HG03280 (cell line): ENCODE results near the gene PKHD1.

Experiments
- ATAC-seq: cut with Tn5 transposase; IDR thresholded peaks from one replicate; pipeline ENCODE4 v1.9.1; 2021; ENCODE audit warnings: mild to moderate bottlenecking, moderate library complexity; ENCODE audit not compliant: unreplicated experiment

The PKHD1 gene

DNA sequence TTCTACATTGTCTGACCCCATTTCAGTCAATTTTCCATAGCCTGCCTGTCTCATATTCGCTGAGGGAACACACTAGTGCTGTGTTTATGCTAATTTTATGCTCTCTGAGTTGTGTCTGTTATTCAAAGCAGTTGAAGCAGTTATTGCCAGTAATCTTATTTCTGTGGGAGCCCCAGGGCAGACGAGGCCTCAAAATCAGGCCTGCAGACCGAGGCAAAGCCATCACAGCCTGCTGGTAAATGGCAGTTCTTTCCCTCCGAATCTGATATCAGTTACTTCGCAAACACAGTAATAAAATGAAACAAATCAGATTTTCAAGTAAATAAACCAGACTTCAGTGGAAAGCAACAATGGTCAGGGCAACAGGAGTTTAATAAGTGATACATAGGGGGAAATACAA, 508.4 kb downstream of the PKHD1 start:
- no peak for ATAC-seq

DNA sequence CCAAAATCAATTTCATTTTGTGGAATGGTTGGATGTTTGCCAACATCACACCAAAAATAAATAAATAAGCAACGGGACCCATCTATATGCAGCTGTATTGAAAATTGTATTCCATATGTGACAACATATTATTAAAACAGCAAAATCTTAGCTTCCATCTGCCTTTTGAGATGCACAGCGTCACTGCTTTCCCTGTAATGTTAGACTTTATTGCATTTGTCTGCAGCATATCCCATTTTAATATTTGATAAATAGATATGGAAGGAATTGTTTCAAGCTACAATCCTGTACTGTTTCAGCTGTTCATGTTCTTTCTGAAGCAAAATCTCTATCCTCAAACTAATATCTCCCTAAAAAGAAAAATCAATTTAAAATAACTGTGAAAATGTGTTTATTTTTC, 509.1 kb downstream of the PKHD1 start:
- no peak for ATAC-seq

DNA sequence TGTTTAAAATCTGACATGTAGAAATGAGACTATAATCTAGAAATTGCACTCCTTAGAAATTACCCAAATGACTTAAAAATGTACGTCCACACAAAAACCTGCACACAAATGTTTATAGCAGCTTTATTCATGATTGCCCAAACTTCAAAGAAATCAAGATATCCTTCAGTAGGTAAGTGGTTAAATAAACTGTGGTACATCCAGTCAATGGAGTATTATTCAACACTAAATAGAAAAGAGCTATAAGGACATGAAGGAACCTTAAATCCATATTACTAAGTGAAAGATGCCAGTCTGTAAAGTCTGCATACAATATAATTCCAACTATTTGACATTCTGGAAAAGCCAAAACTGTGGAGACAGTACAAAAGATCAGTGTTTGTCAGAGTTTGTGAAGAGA, 513.4 kb downstream of the PKHD1 start:
- ATAC-seq: no peak

DNA sequence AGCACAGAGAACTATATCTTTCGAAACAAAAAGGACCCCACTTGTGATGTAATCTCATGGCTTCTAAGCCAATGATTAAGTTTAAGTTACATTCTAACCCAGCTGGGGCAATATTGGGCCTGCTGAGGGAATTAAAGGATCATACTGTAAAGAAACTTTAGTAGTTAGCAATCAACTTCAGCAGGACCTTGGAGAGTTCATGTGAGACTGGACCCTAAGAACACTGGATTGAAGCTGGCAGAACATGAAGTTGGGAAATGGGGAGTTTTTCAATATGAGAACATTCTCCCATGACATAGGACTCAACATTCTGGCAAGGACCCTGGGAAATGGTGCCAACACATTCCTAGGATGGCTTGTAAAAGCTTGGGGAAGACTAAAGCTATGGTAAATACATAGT, 516.2 kb downstream of the PKHD1 start:
- no peak for ATAC-seq

DNA sequence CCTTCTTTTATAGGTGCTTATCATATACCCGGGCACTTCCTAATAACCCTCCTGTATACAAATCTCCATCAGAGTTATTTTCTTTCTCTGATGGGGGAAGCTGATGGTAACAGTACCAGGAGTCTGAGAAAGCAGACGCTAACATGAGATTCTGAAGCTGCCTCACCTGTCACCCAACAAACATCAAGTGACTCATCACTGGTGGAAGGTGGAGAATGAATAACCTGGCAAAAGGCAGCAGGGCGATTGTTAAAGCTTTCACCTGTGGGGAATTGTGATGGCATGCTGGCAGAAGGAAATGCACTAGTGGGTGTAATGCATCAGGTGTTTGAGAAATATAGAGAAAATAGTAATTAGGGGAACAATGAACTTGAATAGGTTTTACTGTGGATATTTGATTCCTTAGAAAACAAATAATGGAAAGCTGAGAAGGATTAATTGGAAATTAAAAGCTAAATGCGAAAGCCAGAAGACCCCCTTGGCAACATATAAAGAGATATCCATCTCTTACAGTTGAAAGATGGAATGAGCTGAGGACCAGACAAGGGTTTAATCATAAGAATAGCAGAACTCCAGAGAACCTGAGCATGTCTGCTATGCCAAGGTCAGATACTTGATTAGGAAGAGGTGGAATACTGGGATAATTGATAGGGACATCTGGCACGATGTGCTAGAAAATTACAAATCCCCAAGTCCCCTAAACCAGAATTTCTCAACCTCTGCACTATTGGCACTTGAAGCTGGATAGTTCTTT, 517.1 kb downstream of the PKHD1 start:
- ATAC-seq: no peak

DNA sequence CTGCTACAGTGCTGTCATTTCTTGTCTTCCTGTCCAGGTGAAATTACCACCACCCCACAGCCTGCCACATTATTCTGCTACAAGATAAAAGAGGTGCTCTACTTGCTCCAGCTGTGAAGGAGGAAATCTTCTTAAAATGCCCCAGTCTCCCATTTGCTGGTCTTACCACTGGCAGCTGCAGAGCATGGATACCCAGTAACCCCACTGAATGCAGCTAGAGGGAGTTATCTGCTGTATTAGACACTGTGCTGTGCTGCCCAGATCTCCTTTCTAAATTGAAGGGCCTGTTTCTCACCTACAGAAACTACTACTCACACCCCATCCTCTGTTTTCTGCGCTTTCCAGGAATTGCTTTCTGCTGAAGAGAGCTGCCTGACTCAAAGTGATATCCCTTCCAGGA, 517.8 kb downstream of the PKHD1 start:
- no peak for ATAC-seq

DNA sequence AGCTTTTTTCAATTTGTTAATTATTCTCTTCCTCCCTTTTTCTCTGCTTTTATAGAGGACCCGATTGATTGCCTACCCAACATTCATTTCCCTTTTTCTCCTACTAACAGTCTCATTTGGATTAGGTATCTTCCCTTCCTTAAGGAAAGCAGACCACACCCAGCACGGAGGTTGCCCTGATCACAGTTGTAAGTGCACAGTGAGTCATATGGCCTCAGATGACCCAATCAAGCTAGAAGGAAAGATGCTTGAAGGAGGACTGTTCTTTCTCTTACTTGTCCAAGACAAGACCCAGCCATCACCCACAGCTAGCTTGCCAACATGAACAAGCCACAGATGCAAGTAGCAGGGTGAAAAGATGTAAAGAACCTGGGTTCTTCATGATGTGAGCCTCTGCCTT, 518.6 kb downstream of the PKHD1 start:
- no peak for ATAC-seq

DNA sequence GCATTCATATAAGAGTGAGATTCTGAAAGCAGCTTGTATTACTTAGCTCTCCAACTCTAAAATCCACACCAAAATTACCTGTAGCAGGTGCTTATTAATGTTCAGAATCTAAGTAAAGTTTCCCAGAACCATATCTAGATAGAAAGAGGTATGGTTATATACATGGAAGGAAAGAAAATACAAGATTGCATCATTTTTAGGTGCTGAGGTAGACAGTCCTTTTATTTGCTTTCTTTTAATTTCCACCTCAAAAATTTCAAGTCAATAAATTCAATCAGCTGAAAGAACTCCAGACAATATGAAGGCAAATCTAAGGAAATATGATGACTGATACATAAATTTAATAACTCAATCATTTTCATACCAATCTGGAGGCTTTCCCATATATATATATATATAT, 521.9 kb downstream of the PKHD1 start:
- ATAC-seq: no peak
